A204.1 (cell line): Measurements from ENCODE around the gene SH3YL1.
"Not testable (repeated sequence)": the region's sequence is repeated elsewhere in the genome, so short reads cannot be mapped to it uniquely, and the experiment has no call there.

Experiments used
- FAIRE-seq: peaks from 2 replicates; lab custom pipeline; 2012; peaks lifted over from hg19 to GRCh38; lab: Jason Lieb, UNC

Gene SH3YL1

GRCh38 chr2:177733-178132, 86.1 kb downstream of the SH3YL1 start:
- FAIRE-seq: no peak

GRCh38 chr2:176917-177316, 86.9 kb downstream of the SH3YL1 start:
- no peak for FAIRE-seq

GRCh38 chr2:175880-176820, 87.7 kb downstream of the SH3YL1 start:
- no peak for FAIRE-seq

GRCh38 chr2:175161-175786, 88.6 kb downstream of the SH3YL1 start:
- FAIRE-seq: no peak

- not testable (repeated sequence) for FAIRE-seq
Measured at GRCh38 chr2:172120-172519, 91.7 kb downstream of the SH3YL1 start.

- FAIRE-seq: no peak
Measured at GRCh38 chr2:169741-170140, 94.1 kb downstream of the SH3YL1 start.
